Fibroblast of villous mesenchyme (primary cell): Measurements from ENCODE around the gene SIGLEC14. TPM values are rescaled to one million over a fixed set of nuclear protein-coding genes. Genes with fewer than 3 reads are reported as not detected.

Experiments used
- DNase-seq: peaks from one replicate; pipeline ENCODE4 v3.0.0-alpha.2; 2010; ENCODE audit warnings: low read depth
- H3K4me3 ChIP-seq: 2 replicates; pipeline ENCODE4 v1.5.1; 2011; ENCODE audit warnings: low read depth, mild to moderate bottlenecking, low read length
- total RNA-seq: library from RNA; depleted of rRNA; stranded (reverse); fragments of >200 nt; gene quantifications from 2 replicates; pipeline ENCODE4 v1.2.3, GENCODE V29; 2012
- TF ChIP-seq, protein P1 (sequence below): IDR thresholded peaks from 2 replicates; pipeline ENCODE4 v1.5.1; 2012; ENCODE audit warnings: low read depth, mild to moderate bottlenecking, low read length; ENCODE audit not compliant: insufficient read depth

Gene SIGLEC14
- total RNA-seq, 1 donor = not detected

DNA sequence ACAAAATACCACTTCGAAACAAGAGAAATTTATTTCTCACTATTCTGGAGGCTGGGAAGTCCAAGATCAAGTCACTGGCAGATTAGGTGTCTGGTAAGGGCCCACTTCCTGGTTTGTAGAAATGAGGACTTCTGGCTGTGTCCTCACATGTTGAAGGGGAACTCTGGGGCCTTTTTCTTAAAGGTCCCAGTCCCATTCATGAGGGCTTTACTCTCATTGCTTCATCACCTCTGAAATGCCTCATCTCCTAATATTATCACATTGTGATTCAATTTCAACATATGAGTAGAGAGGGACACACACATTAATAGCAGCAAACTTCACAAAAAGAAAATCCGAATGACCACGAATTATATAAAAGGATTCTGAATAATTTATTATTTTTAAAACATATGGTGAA is 21.6 kb upstream of the SIGLEC14 start:
- TF ChIP-seq, protein P1, sequence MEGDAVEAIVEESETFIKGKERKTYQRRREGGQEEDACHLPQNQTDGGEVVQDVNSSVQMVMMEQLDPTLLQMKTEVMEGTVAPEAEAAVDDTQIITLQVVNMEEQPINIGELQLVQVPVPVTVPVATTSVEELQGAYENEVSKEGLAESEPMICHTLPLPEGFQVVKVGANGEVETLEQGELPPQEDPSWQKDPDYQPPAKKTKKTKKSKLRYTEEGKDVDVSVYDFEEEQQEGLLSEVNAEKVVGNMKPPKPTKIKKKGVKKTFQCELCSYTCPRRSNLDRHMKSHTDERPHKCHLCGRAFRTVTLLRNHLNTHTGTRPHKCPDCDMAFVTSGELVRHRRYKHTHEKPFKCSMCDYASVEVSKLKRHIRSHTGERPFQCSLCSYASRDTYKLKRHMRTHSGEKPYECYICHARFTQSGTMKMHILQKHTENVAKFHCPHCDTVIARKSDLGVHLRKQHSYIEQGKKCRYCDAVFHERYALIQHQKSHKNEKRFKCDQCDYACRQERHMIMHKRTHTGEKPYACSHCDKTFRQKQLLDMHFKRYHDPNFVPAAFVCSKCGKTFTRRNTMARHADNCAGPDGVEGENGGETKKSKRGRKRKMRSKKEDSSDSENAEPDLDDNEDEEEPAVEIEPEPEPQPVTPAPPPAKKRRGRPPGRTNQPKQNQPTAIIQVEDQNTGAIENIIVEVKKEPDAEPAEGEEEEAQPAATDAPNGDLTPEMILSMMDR = no peak
- H3K4me3 ChIP-seq = no peak overlapping the region
- no peak for DNase-seq

GRCh38 chr19:51664997-51665396 is 18.4 kb upstream of the SIGLEC14 start:
- TF ChIP-seq, protein P1 = peak; percentile 47
- peak; percentile 11 for DNase-seq
- H3K4me3 ChIP-seq = no peak overlapping the region

- no peak overlapping the region for H3K4me3 ChIP-seq
- no peak for DNase-seq
- TF ChIP-seq, protein P1 = no peak
Measured at GRCh38 chr19:51664131-51664530, 17.5 kb upstream of the SIGLEC14 start.

GRCh38 chr19:51663650-51664049 is 17.0 kb upstream of the SIGLEC14 start:
- DNase-seq = no peak
- H3K4me3 ChIP-seq = no peak overlapping the region
- TF ChIP-seq, protein P1 = no peak

DNA sequence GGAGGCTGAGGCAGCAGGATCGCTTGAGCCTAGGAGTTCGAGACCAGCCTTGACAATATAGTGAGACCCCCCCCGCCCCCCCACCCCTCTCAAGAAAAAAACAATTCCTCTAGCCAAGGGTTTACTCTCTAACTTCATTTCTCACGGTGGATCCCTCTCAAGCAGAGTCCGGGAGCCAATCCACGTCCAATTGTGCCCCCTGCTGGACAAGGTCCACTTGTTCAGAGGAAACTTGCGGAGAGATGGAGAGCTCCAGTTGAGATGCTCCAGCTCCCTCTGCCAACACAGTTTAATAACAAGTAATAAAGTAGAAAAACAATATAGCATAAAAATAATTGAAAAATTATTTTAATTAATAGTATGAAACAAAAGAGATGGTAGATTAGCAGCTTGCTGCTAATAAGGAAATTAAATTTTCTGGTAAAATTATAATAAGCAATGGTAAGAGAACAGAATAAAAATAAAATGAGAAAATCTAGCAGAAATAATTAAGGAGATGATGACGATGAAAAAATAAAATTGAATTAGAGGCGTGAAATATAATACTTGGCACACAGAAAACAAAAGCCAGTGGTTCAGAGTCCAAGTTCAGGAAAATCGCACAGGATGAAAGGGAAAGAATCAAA is 14.5 kb upstream of the SIGLEC14 start:
- TF ChIP-seq, protein P1 = peak; percentile 81
- no peak overlapping the region for H3K4me3 ChIP-seq
- DNase-seq = peak; percentile 79

DNA sequence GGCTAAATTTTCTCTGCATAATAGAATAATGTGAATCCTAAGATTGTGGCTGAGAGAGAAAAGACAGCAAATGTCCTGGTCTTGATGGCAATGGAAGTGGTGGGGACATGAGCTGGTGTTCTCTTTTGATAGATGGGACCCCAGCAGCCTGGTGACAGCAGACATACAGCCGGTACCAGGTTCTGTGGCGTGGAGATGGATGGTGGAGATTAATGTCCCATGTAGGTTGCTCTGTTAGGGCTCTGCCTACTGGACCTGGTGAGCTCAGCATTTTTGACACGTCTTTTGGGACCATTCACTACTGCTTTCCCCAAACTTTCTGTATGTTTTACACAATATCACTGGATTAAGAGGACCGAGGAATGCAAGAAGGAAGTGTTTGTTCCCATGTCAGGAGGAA is 8.2 kb upstream of the SIGLEC14 start:
- no peak for DNase-seq
- H3K4me3 ChIP-seq = no peak overlapping the region
- TF ChIP-seq, protein P1 = peak; percentile 8

GRCh38 chr19:51653162-51653561 is 6.5 kb upstream of the SIGLEC14 start:
- no peak overlapping the region for H3K4me3 ChIP-seq
- no peak for DNase-seq
- TF ChIP-seq, protein P1 = no peak
